Stimulated activated CD8-positive, alpha-beta memory T cell treated with anti-CD3 and anti-CD28 coated beads, Interleukin-7, amount 100 ng/mL, for 4 hours (primary cell): ENCODE results near the gene PDE8A.
A peak's percentile ranks its signal among the peaks of the same experiment; 100 is the strongest.
"Not testable (repeated sequence)": the region's sequence is repeated elsewhere in the genome, so short reads cannot be mapped to it uniquely, and the experiment has no call there.

ENCODE experiments used
- DNase-seq, 2 donors: peaks; one replicate each; pipeline ENCODE4 v3.0.0-alpha.2; 2020; ENCODE audit warnings: low read depth in 2 of 2

Gene PDE8A

DNA sequence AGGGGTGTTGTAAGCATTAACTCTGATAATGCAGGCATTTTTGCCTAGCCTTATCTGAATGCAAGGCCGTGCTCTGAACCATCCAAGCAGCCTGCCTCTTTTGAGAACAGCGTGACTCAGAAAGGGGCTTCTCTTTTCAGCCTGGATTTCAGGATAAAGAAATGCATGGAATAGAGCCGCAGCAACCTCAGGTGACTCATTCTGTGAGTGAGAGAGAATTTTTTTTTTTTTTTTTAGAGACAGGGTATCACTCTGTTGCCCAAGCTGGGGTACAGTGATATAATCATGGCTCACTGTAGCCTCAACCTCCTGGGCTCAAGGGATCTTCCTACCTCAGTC is 20.6 kb upstream of the PDE8A start:
- no peak for DNase-seq

- no peak for DNase-seq
These were observed 19.9 kb upstream of the PDE8A start for GRCh38 chr15:84961707-84962106.

- DNase-seq = no peak
These were observed 18.7 kb upstream of the PDE8A start for GRCh38 chr15:84962955-84963354.

DNA sequence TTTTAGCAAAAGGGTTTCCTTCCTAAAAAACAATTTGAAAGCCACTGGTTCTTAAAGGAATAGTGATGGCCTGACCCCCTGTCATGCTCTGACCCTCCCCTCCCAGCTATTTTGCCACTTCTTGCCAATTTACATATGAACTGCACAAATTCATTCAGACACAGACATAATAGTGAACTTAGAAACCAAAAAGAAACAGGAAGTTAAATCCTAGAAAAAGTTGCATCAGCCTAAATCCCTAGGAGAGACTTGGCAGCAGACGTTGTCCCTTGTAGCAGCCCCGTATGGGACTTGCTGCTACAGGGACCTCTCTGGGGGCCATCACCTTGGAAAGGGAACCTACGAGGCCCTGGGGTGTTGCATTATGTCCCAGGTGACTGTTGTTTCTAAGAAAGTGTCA is 14.3 kb upstream of the PDE8A start:
- no peak for DNase-seq

DNA sequence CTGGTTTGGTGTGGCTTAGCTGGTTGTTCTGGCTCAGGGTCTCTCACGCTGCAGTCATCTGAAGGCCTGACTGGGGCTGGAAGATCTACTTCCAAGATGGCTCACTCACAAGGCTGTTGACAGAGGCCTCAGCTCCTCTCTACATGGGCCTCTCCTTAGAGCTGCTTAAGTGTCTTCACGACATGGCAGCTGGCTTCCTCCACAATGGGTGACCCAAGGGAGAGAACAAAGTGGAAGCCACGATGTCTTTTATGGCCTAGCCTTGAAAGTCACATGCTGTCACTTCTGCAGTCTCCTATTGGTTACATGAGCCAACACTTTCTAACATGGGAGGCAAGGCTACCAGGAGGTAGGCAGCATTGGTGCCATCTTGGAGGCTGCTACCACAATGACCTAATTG is 13.4 kb upstream of the PDE8A start:
- DNase-seq = no peak

DNA sequence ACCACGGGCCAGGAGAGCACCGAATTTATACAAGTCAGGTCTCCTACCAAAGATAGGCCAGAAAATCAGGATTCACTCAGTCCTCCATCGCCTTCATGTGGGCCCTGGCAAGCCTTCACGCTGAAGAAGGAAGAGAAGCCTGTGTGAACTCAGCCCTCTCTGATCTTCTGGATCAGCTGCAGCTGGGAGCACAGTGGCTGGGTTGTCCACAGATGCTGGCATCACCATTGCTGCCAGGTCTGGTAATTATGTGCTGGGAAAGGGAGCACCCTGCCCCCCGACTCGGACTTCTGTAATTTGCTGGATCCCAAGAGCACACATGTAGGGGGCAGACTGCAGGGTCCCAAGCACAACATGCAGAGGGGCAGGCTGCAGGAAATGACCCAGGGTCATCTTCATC is 12.4 kb upstream of the PDE8A start:
- no peak for DNase-seq

GRCh38 chr15:84970843-84971242 is 10.8 kb upstream of the PDE8A start:
- no peak for DNase-seq

GRCh38 chr15:84973492-84974460 is 7.9 kb upstream of the PDE8A start:
- DNase-seq = no peak

- DNase-seq = no peak
These were observed 5.7 kb upstream of the PDE8A start for GRCh38 chr15:84975871-84976351.

DNA sequence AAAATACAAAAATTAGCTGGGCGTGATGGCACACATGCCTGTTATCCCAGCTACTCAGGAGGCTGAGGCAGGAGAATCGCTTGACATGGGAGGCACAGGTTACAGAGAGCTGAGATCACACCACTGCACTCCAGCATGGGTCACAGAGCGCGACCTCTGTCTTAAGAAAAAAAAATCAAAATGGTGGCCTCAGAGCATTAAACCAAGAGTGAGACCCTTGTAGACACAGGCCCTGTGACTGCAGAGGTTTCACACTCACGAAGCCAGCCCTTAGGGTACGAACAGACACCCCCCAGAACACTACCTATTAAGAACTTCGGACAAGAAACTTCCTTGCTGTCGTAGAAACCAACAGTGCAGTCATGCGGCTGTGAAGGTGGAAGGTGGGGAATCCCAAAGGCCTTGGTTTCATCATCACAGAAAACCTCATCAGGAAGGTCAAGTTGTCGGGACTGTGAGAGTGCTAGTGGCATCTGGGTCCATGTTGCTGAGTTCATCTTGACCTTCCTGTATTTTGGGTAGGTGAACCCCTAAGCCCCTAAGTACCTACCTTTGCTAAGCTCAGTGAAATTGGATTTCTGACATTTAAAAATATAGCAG is 4.8 kb upstream of the PDE8A start:
- no peak for DNase-seq

GRCh38 chr15:84979651-84980050 is 2.0 kb upstream of the PDE8A start:
- no peak for DNase-seq

- DNase-seq = peak; percentile 75 to 83
These were observed 1.2 kb upstream of the PDE8A start for GRCh38 chr15:84980196-84981053.

DNA sequence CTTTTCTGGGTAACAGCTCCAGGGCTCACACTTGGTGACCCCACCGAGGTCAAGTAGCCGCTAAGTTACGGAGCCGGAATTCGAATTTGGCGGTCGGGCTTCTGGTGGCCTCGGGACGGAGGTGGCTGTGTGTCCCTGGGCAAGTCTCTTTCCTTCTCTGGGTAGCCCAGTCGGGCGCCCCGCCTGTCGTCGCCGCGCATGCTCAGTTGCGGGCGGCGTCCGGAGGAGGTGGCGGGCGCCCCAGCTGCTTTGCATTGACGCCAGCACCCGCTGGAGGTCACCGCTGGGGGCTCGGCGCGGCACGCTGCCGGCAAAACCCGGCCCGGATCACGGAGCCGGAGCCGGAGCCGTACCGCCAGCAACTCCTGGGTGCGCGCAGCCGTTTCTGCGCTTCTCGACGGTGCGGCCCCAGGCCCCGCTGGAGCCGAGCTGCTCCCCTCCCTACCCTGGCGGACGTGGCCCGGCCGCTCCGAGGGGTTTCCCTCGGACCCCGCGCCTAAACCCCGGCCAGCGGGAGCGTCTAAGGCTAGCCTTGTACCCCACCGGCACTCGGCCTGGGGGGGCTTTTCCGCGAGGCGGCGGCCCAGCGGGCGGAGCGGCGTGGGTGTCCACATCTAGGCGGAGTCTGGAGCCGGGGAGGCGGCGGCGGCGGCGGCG is 474 bp upstream of the PDE8A start:
- DNase-seq = peak; percentile 87 to 96

- peak; percentile 31 to 41 for DNase-seq
These were observed 755 bp downstream of the PDE8A start for GRCh38 chr15:84982301-84982920.

- no peak for DNase-seq
These were observed 1.6 kb downstream of the PDE8A start for GRCh38 chr15:84983294-84983693.

DNA sequence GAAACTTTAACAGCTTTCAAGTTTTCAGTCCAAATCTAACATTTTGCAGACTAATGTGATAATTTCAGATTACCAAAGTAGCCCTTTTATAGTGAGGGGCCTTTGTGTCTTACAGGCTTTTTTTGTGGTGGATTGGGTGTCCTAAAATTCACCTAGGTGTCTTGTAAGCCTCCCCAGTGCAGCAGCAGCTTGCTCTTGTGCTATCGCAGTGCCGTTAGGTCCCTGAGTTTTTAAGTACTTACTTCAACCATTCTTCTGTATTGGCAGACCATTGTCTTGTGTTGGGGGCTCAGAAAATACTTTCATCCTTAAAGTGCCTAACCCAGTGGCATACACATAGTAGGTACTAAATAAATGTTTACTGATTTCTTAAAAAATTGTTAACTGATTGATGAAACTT is 2.1 kb downstream of the PDE8A start:
- no peak for DNase-seq

DNA sequence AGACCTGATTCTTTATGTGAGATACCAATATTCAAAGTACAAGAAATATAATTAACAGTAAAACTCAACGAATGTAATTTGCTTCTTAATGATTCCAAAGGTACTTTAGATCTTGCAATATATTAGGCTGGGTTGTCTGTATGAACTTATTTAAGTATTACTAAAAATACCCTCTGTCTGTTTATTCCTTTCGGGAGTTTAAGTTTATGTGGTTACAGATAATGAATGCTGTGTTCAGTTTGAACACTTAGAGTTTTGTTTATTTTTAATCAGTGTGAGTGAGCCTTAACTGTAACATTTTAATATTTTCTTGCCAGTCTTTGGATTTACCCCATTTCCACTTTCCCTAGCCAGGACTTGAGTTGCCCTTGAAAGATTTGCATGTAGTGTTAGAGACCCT is 3.5 kb downstream of the PDE8A start:
- no peak for DNase-seq

GRCh38 chr15:84987351-84987750 is 5.7 kb downstream of the PDE8A start:
- not testable (repeated sequence) for DNase-seq

DNA sequence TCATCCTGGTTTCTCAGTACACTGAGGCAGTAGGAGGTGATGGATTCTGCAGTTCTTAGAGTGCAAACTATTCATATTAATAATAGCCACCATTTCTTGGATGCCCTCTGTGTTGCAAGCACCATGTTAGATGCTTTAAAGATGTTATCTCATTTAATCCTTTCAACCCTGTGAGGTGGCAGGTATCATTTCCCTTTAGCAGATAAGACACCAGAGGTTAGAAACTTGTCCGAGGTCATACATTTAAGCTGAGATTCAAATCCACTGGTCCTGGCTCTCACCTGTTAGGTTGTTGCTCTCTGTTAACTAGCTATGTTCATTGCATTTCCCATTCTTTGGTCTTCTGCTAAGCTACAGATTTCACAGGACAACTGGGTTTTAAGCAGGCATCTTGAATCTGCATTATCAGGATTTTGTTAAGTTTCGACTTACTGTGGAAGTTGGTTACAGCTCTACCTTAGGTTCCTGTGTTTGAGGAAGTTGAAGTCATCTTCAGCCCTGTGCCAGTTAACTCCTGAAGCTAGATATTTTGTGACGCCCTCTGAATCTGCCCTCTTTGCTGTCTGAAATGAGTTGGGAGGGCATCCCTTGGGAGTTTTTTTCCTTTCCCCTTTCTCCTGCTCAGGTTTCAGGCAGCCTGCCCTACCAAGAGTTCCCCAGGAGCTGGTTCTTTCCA is 6.4 kb downstream of the PDE8A start:
- DNase-seq = no peak

DNA sequence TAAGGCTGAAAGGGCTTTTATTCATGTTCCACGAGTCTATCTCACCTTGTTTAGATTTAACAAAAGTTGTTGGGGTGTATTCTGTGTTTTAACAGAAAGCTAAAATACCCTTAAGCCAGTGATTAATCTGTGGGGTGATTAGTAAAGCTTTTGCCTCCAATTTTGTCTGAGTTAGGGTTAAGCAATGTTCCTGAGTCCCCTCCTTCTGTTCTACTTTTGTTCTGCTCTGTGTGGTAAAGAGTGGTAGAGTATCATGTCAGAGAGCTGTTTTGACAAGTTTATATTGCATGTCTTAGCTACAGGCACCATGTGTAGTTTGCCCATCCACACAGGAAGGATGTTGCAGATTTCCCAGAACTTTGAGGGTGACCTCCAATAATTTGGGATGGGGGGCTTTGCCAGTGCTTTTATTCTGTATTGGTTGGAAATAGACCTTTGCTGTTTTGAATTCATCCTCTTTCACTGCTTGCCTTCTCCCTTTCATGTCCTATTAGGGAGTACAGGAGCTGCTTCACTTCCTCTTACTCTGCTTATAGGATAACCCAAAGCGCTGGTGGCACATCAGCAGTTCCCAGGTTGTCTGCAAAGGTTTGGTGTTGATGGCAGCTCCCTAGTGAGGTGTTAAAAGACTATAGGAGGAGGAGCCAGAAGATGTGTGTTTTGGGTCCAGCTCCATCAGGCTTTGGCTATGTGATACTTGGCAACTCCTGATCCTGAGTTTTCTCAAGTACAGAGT is 7.4 kb downstream of the PDE8A start:
- no peak for DNase-seq
